HG02852 (cell line): ENCODE data around the gene MX1.
"Not testable (repeated sequence)": the region's sequence is repeated elsewhere in the genome, so short reads cannot be mapped to it uniquely, and the experiment has no call there.

Experiments
- ATAC-seq: cut with Tn5 transposase; IDR thresholded peaks from one replicate; pipeline ENCODE4 v1.9.1; 2021; ENCODE audit warnings: mild to moderate bottlenecking, moderate library complexity; ENCODE audit not compliant: unreplicated experiment

MX1 gene

GRCh38 chr21:41407541-41408460 is 18.2 kb upstream of the MX1 start:
- ATAC-seq, result no peak

- no peak for ATAC-seq
Observed at GRCh38 chr21:41410361-41410760, 15.7 kb upstream of the MX1 start.

GRCh38 chr21:41410767-41411448 is 15.1 kb upstream of the MX1 start:
- ATAC-seq, result no peak

- no peak for ATAC-seq
Observed at GRCh38 chr21:41411449-41412089, 14.5 kb upstream of the MX1 start.

GRCh38 chr21:41417505-41417904 is 8.5 kb upstream of the MX1 start:
- ATAC-seq, result not testable (repeated sequence)

GRCh38 chr21:41418393-41418792 is 7.6 kb upstream of the MX1 start:
- ATAC-seq, result no peak

GRCh38 chr21:41418956-41419680 is 6.9 kb upstream of the MX1 start:
- no peak for ATAC-seq

GRCh38 chr21:41419921-41420862 is 5.8 kb upstream of the MX1 start:
- ATAC-seq, result peak; percentile 73

GRCh38 chr21:41420998-41421397 is 5.0 kb upstream of the MX1 start:
- ATAC-seq, result not testable (repeated sequence)

GRCh38 chr21:41422546-41423304 is 3.3 kb upstream of the MX1 start:
- no peak for ATAC-seq

- ATAC-seq, result not testable (repeated sequence)
Observed at GRCh38 chr21:41423305-41423636, 2.8 kb upstream of the MX1 start.

- no peak for ATAC-seq
Observed at GRCh38 chr21:41425588-41425953, 468 bp upstream of the MX1 start.

GRCh38 chr21:41426676-41427404 is 801 bp downstream of the MX1 start:
- no peak for ATAC-seq

- ATAC-seq, result no peak
Observed at GRCh38 chr21:41427556-41427955, 1.5 kb downstream of the MX1 start.

- ATAC-seq, result no peak
Observed at GRCh38 chr21:41428311-41428710, 2.3 kb downstream of the MX1 start.

- no peak for ATAC-seq
Observed at GRCh38 chr21:41428847-41429246, 2.8 kb downstream of the MX1 start.

GRCh38 chr21:41429305-41429704 is 3.3 kb downstream of the MX1 start:
- no peak for ATAC-seq

- ATAC-seq, result no peak
Observed at GRCh38 chr21:41429925-41430491, 4.0 kb downstream of the MX1 start.
